ENCODE data around the gene FAM222A. TPM values are rescaled to one million over a fixed set of nuclear protein-coding genes. Genes with fewer than 3 reads are reported as not detected.

Gene FAM222A
- total RNA-seq, 1 experiment from 2014 or later = 18.0 TPM

- BruUV-seq (replicated peaks) = no TSS peak
- Mint-ChIP-seq H3K36me3 (ENCODE audit: insufficient read depth, unreplicated experiment) (no peaks in the 10 kb centered on the region), H3K4me3 (ENCODE audit: unreplicated experiment) (no peak overlapping the region), H3K9me3 (ENCODE audit: unreplicated experiment) (no peaks in the 10 kb centered on the region), H3K4me1 (ENCODE audit: low read depth, unreplicated experiment) (no peaks in the 10 kb centered on the region), H3K27me3 (ENCODE audit: insufficient read depth, unreplicated experiment) (no peaks in the 10 kb centered on the region), H3K27ac (ENCODE audit: unreplicated experiment) (no peak overlapping the region)
- intact Hi-C loops (cut with micrococcal nuclease; ENCODE audit: unreplicated experiment) = loop anchor here (2.0 kb wide), 1 partner anchor 18 kb away; no protein-coding TSS in a partner anchor
- Histone ChIP-seq H3K4me3 (ENCODE audit: low read depth, low read length) (no peak overlapping the region), H3K27me3 (replicated peaks; ENCODE audit: control insufficient read depth, insufficient read depth, low read length) (no peaks in the 10 kb centered on the region), H3K36me3 (ENCODE audit: control insufficient read depth, insufficient read depth, low read length) (no peaks in the 10 kb centered on the region), H3K4me1 (0 out of 2 replicates have a peak, but pooled peaks cover 9% of the 10 kb centered on the region), H3K9me3 (no peaks in the 10 kb centered on the region)
- no peak for DNase-seq
- ChIA-PET CTCF (no interaction called here), POLR2A (no interaction called here)
- no peak for TF ChIP-seq CTCF (IDR thresholded peaks at IDR 0.05; ENCODE audit: insufficient read depth in 1 of 2, low read depth in 1 of 2, low read length in 1 of 2, severe bottlenecking in 1 of 2, unreplicated experiment in 1 of 2)
Observed at GRCh38 chr12:109678719-109679118, 34.9 kb upstream of the FAM222A start.

- no peaks in the 10 kb centered on the region for H3K9me3 Mint-ChIP-seq (ENCODE audit: unreplicated experiment)
- H3K4me1 Mint-ChIP-seq (ENCODE audit: low read depth, unreplicated experiment) = no peaks in the 10 kb centered on the region
- H3K4me1 ChIP-seq = 0 out of 2 replicates have a peak, but pooled peaks cover 9% of the 10 kb centered on the region
- H3K27me3 Mint-ChIP-seq (ENCODE audit: insufficient read depth, unreplicated experiment) = no peaks in the 10 kb centered on the region
- DNase-seq = no peak
- CTCF ChIA-PET = no interaction called here
- H3K27me3 ChIP-seq (replicated peaks; ENCODE audit: control insufficient read depth, insufficient read depth, low read length) = no peaks in the 10 kb centered on the region
- no peak for TF ChIP-seq CTCF (IDR thresholded peaks at IDR 0.05; ENCODE audit: insufficient read depth in 1 of 2, low read depth in 1 of 2, low read length in 1 of 2, severe bottlenecking in 1 of 2, unreplicated experiment in 1 of 2)
- intact Hi-C loops (cut with micrococcal nuclease; ENCODE audit: unreplicated experiment) = loop anchor here (2.0 kb wide), 1 partner anchor 17 kb away; no protein-coding TSS in a partner anchor
- no peaks in the 10 kb centered on the region for H3K36me3 ChIP-seq (ENCODE audit: control insufficient read depth, insufficient read depth, low read length)
- BruUV-seq (replicated peaks) = no TSS peak
- no peak overlapping the region for H3K27ac Mint-ChIP-seq (ENCODE audit: unreplicated experiment)
- no peak overlapping the region for H3K4me3 Mint-ChIP-seq (ENCODE audit: unreplicated experiment)
- no peak overlapping the region for H3K4me3 ChIP-seq (ENCODE audit: low read depth, low read length)
- no peaks in the 10 kb centered on the region for H3K9me3 ChIP-seq
- POLR2A ChIA-PET = no interaction called here
- no peaks in the 10 kb centered on the region for H3K36me3 Mint-ChIP-seq (ENCODE audit: insufficient read depth, unreplicated experiment)
Observed at GRCh38 chr12:109679501-109680263, 33.9 kb upstream of the FAM222A start.

GRCh38 chr12:109680264-109681005, 33.2 kb upstream of the FAM222A start:
- intact Hi-C loops (cut with micrococcal nuclease; ENCODE audit: unreplicated experiment) = no loop called here
- H3K4me1 ChIP-seq = 0 out of 2 replicates have a peak, but pooled peaks cover 9% of the 10 kb centered on the region
- no peaks in the 10 kb centered on the region for H3K27me3 Mint-ChIP-seq (ENCODE audit: insufficient read depth, unreplicated experiment)
- H3K4me3 Mint-ChIP-seq (ENCODE audit: unreplicated experiment) = no peak overlapping the region
- no peak overlapping the region for H3K4me3 ChIP-seq (ENCODE audit: low read depth, low read length)
- no TSS peak for BruUV-seq (replicated peaks)
- H3K36me3 Mint-ChIP-seq (ENCODE audit: insufficient read depth, unreplicated experiment) = no peaks in the 10 kb centered on the region
- H3K27ac Mint-ChIP-seq (ENCODE audit: unreplicated experiment) = no peak overlapping the region
- POLR2A ChIA-PET = no interaction called here
- no peaks in the 10 kb centered on the region for H3K9me3 ChIP-seq
- no peaks in the 10 kb centered on the region for H3K27me3 ChIP-seq (replicated peaks; ENCODE audit: control insufficient read depth, insufficient read depth, low read length)
- no peak for TF ChIP-seq CTCF (IDR thresholded peaks at IDR 0.05; ENCODE audit: insufficient read depth in 1 of 2, low read depth in 1 of 2, low read length in 1 of 2, severe bottlenecking in 1 of 2, unreplicated experiment in 1 of 2)
- no peaks in the 10 kb centered on the region for H3K36me3 ChIP-seq (ENCODE audit: control insufficient read depth, insufficient read depth, low read length)
- H3K4me1 Mint-ChIP-seq (ENCODE audit: low read depth, unreplicated experiment) = no peaks in the 10 kb centered on the region
- CTCF ChIA-PET = no interaction called here
- H3K9me3 Mint-ChIP-seq (ENCODE audit: unreplicated experiment) = no peaks in the 10 kb centered on the region
- no peak for DNase-seq

All from Caco-2 (cell line).